OCI-LY1 (cell line): ENCODE measurements around the gene IRX2.

ENCODE experiments used
- H2AFZ ChIP-seq: fragments of 200-600 bp; sonication (generic), shearing (Covaris generic); 2 replicates; pipeline ENCODE4 v1.6.0; 2014; ENCODE audit warnings: antibody characterized with exemption, mild to moderate bottlenecking, low read length
- H3F3A ChIP-seq: fragments of 200-600 bp; sonication (generic), shearing (Covaris generic); 2 replicates; pipeline ENCODE4 v1.6.0; 2014; ENCODE audit warnings: mild to moderate bottlenecking, antibody characterized with exemption, low read length, moderate library complexity; ENCODE audit not compliant: insufficient read depth
- H3K27ac ChIP-seq: fragments of 200-600 bp; sonication (generic); 2 replicates; pipeline ENCODE4 v1.5.1; 2014; ENCODE audit warnings: low read length, mixed run types, mild to moderate bottlenecking, low read depth; ENCODE audit not compliant: poor library complexity, severe bottlenecking
- H3K27me3 ChIP-seq: fragments of 200-600 bp; sonication (generic); 2 replicates; pipeline ENCODE4 v1.6.0; 2014; ENCODE audit warnings: antibody characterized with exemption, mild to moderate bottlenecking, low read length, moderate library complexity; ENCODE audit not compliant: insufficient read depth
- H3K36me3 ChIP-seq: fragments of 200-600 bp; sonication (generic); 2 replicates; pipeline ENCODE4 v1.6.1; 2014; ENCODE audit warnings: mild to moderate bottlenecking, antibody characterized with exemption, low read length, moderate library complexity, mixed read lengths; ENCODE audit not compliant: insufficient read depth
- H3K4me1 ChIP-seq: fragments of 200-600 bp; sonication (generic); 2 replicates; pipeline ENCODE4 v1.5.1; 2014; ENCODE audit warnings: mild to moderate bottlenecking, low read length, moderate library complexity; ENCODE audit not compliant: insufficient read depth, severe bottlenecking
- H3K4me2 ChIP-seq: fragments of 200-600 bp; sonication (generic), shearing (Covaris generic); 2 replicates; pipeline ENCODE4 v1.6.1; 2014; ENCODE audit warnings: low read length
- H3K4me3 ChIP-seq: fragments of 200-600 bp; sonication (generic); 2 replicates; pipeline ENCODE4 v1.5.1; 2014; ENCODE audit warnings: low read length, low read depth, mild to moderate bottlenecking, mixed read lengths; ENCODE audit not compliant: poor library complexity, severe bottlenecking
- H3K79me2 ChIP-seq: fragments of 200-600 bp; shearing (Covaris generic); 2 replicates; pipeline ENCODE4 v1.6.1; 2016; ENCODE audit warnings: mixed run types, low read length, mixed read lengths; ENCODE audit not compliant: insufficient read depth
- H3K9ac ChIP-seq: fragments of 200-600 bp; sonication (generic), shearing (Covaris generic); 2 replicates; pipeline ENCODE4 v1.6.1; 2014; ENCODE audit warnings: mild to moderate bottlenecking, low read length, mixed read lengths
- H3K9me2 ChIP-seq: fragments of 200-600 bp; sonication (generic), shearing (Covaris generic); 2 replicates; pipeline ENCODE4 v1.6.1; 2014; ENCODE audit warnings: low read depth, mild to moderate bottlenecking, low read length, mixed read lengths
- H3K9me3 ChIP-seq: fragments of 200-600 bp; shearing (Covaris generic); 2 replicates; pipeline ENCODE4 v1.6.1; 2014; ENCODE audit warnings: low read length, mixed read lengths
- H4K20me1 ChIP-seq: fragments of 200-600 bp; sonication (generic), shearing (Covaris generic); 2 replicates; pipeline ENCODE4 v1.6.0; 2016; ENCODE audit warnings: mild to moderate bottlenecking, low read length; ENCODE audit not compliant: insufficient read depth
- CTCF ChIP-seq: fragments of 200-600 bp; sonication (generic), shearing (Covaris generic); IDR thresholded peaks from 2 replicates; pipeline ENCODE4 v1.5.1; 2017; ENCODE audit warnings: mild to moderate bottlenecking, antibody characterized with exemption, low read length, moderate library complexity, mixed read lengths
- EZH2 ChIP-seq: fragments of 200-600 bp; sonication (generic), shearing (Covaris generic); IDR thresholded peaks from 2 replicates; pipeline ENCODE4 v1.8.0; 2017; ENCODE audit warnings: borderline replicate concordance, mixed run types, mild to moderate bottlenecking, antibody characterized with exemption, low read length, moderate library complexity, mixed read lengths

Gene IRX2

GRCh38 chr5:2763533-2763794, 12.0 kb upstream of the IRX2 start:
- Histone ChIP-seq H3K27me3 (no peaks in the 10 kb centered on the region), H3K9me2 (no peaks in the 10 kb centered on the region), H4K20me1 (no peaks in the 10 kb centered on the region), H3K4me1 (no peaks in the 10 kb centered on the region), H2AFZ (no peak overlapping the region), H3K79me2 (no peaks in the 10 kb centered on the region), H3K36me3 (no peaks in the 10 kb centered on the region), H3K4me3 (no peak overlapping the region), H3K27ac (no peak overlapping the region), H3K4me2 (no peak overlapping the region), H3F3A (no peaks in the 10 kb centered on the region), H3K9me3 (no peaks in the 10 kb centered on the region), H3K9ac (no peak overlapping the region)
- TF ChIP-seq EZH2 (no peak), CTCF (no peak)

- no peak for TF ChIP-seq EZH2
- TF ChIP-seq CTCF = no peak
These were observed 11.5 kb upstream of the IRX2 start for GRCh38 chr5:2762744-2763532.

GRCh38 chr5:2761921-2762488, 10.5 kb upstream of the IRX2 start:
- Histone ChIP-seq H2AFZ (no peak overlapping the region), H3K79me2 (no peaks in the 10 kb centered on the region), H3K27ac (no peak overlapping the region), H3F3A (no peaks in the 10 kb centered on the region), H3K9me3 (no peaks in the 10 kb centered on the region), H3K4me2 (no peak overlapping the region), H3K4me3 (no peak overlapping the region), H4K20me1 (no peaks in the 10 kb centered on the region), H3K9ac (no peak overlapping the region), H3K9me2 (no peaks in the 10 kb centered on the region), H3K36me3 (no peaks in the 10 kb centered on the region), H3K4me1 (no peaks in the 10 kb centered on the region), H3K27me3 (no peaks in the 10 kb centered on the region)
- no peak for TF ChIP-seq EZH2
- no peak for TF ChIP-seq CTCF

More at GRCh38 chr5:2762744-2763532, 11.5 kb upstream of the IRX2 start:
- Histone ChIP-seq H4K20me1 (no peaks in the 10 kb centered on the region), H3K36me3 (no peaks in the 10 kb centered on the region), H3K4me3 (no peak overlapping the region), H3K4me1 (no peaks in the 10 kb centered on the region), H3K27ac (no peak overlapping the region), H3K4me2 (no peak overlapping the region), H3K9me3 (no peaks in the 10 kb centered on the region), H3K9me2 (no peaks in the 10 kb centered on the region), H2AFZ (no peak overlapping the region), H3K9ac (no peak overlapping the region), H3K79me2 (no peaks in the 10 kb centered on the region), H3K27me3 (no peaks in the 10 kb centered on the region), H3F3A (no peaks in the 10 kb centered on the region)
